ENCODE measurements around the gene PDE6B. TPM values are rescaled to one million over a fixed set of nuclear protein-coding genes. Genes with fewer than 3 reads are reported as not detected.

The PDE6B gene
- total RNA-seq, 2 experiments from 2014 or later = not detected

- no peaks in the 10 kb centered on the region for H3K79me2 ChIP-seq (ENCODE audit: insufficient read depth, low read depth, low read length)
- H2AFZ ChIP-seq (ENCODE audit: low read length) = no peak overlapping the region
- TF ChIP-seq CTCF (conservative IDR thresholded peaks at IDR 0.05; ENCODE audit: low read length) (peak; percentile 75), EZH2phosphoT487 (IDR thresholded peaks at IDR 0.05; ENCODE audit: borderline replicate concordance, low read depth, low read length) (no peak)
- H4K20me1 ChIP-seq (ENCODE audit: insufficient read depth, low read length) = no peaks in the 10 kb centered on the region
- no peak overlapping the region for H3K27ac ChIP-seq (ENCODE audit: low read depth, low read length, poor library complexity, severe bottlenecking)
- no peaks in the 10 kb centered on the region for H3K4me1 ChIP-seq (ENCODE audit: insufficient read depth, low read length, poor library complexity, severe bottlenecking)
- no peaks in the 10 kb centered on the region for H3K9me3 ChIP-seq (ENCODE audit: low read length)
- POLR2A ChIA-PET = no interaction called here
- intact Hi-C loops (cut with micrococcal nuclease; ENCODE audit: unreplicated experiment) = no loop called here
- H3K9me2 ChIP-seq (ENCODE audit: insufficient read depth, low read length) = no peaks in the 10 kb centered on the region
- no peak overlapping the region for H3K4me2 ChIP-seq (ENCODE audit: low read length)
- peak; percentile 55 for DNase-seq (ENCODE audit: low spot score)
- no TSS peak for BruUV-seq (replicated peaks)
- CTCF ChIA-PET (ENCODE audit: unreplicated experiment) = no interaction called here
- no peak overlapping the region for H3K4me3 ChIP-seq (ENCODE audit: low read depth, low read length, poor library complexity, severe bottlenecking)
- H3K36me3 ChIP-seq (ENCODE audit: insufficient read depth, low read length) = no peaks in the 10 kb centered on the region
Measured at GRCh38 chr4:602559-602942, 22.8 kb upstream of the PDE6B start.

- ChIA-PET POLR2A (no interaction called here), CTCF (ENCODE audit: unreplicated experiment) (no interaction called here)
- Histone ChIP-seq H3K4me2 (ENCODE audit: low read length) (no peak overlapping the region), H3K79me2 (ENCODE audit: insufficient read depth, low read depth, low read length) (no peaks in the 10 kb centered on the region), H3K9me2 (ENCODE audit: insufficient read depth, low read length) (no peaks in the 10 kb centered on the region), H2AFZ (ENCODE audit: low read length) (no peak overlapping the region), H3K27ac (ENCODE audit: low read depth, low read length, poor library complexity, severe bottlenecking) (no peak overlapping the region), H3K4me1 (ENCODE audit: insufficient read depth, low read length, poor library complexity, severe bottlenecking) (no peaks in the 10 kb centered on the region), H4K20me1 (ENCODE audit: insufficient read depth, low read length) (no peaks in the 10 kb centered on the region), H3K36me3 (ENCODE audit: insufficient read depth, low read length) (no peaks in the 10 kb centered on the region), H3K9me3 (ENCODE audit: low read length) (no peaks in the 10 kb centered on the region), H3K4me3 (ENCODE audit: low read depth, low read length, poor library complexity, severe bottlenecking) (no peak overlapping the region)
- TF ChIP-seq EZH2phosphoT487 (IDR thresholded peaks at IDR 0.05; ENCODE audit: borderline replicate concordance, low read depth, low read length) (no peak), CTCF (conservative IDR thresholded peaks at IDR 0.05; ENCODE audit: low read length) (no peak)
- no TSS peak for BruUV-seq (replicated peaks)
- intact Hi-C loops (cut with micrococcal nuclease; ENCODE audit: unreplicated experiment) = no loop called here
- DNase-seq (ENCODE audit: low spot score) = peak; percentile 8
Measured at GRCh38 chr4:604131-604530, 21.2 kb upstream of the PDE6B start.

GRCh38 chr4:605702-606425 lies 19.5 kb upstream of the PDE6B start:
- H3K79me2 ChIP-seq (ENCODE audit: insufficient read depth, low read depth, low read length) = no peaks in the 10 kb centered on the region
- TF ChIP-seq EZH2phosphoT487 (IDR thresholded peaks at IDR 0.05; ENCODE audit: borderline replicate concordance, low read depth, low read length) (no peak), CTCF (conservative IDR thresholded peaks at IDR 0.05; ENCODE audit: low read length) (no peak)
- no peak for DNase-seq (ENCODE audit: low spot score)
- no peak overlapping the region for H3K4me3 ChIP-seq (ENCODE audit: low read depth, low read length, poor library complexity, severe bottlenecking)
- CTCF ChIA-PET (ENCODE audit: unreplicated experiment) = no interaction called here
- POLR2A ChIA-PET = no interaction called here
- no TSS peak for BruUV-seq (replicated peaks)
- H3K9me3 ChIP-seq (ENCODE audit: low read length) = no peaks in the 10 kb centered on the region
- H3K4me1 ChIP-seq (ENCODE audit: insufficient read depth, low read length, poor library complexity, severe bottlenecking) = no peaks in the 10 kb centered on the region
- intact Hi-C loops (cut with micrococcal nuclease; ENCODE audit: unreplicated experiment) = no loop called here
- no peak overlapping the region for H3K27ac ChIP-seq (ENCODE audit: low read depth, low read length, poor library complexity, severe bottlenecking)
- no peaks in the 10 kb centered on the region for H3K9me2 ChIP-seq (ENCODE audit: insufficient read depth, low read length)
- no peaks in the 10 kb centered on the region for H3K36me3 ChIP-seq (ENCODE audit: insufficient read depth, low read length)
- no peak overlapping the region for H2AFZ ChIP-seq (ENCODE audit: low read length)
- no peak overlapping the region for H3K4me2 ChIP-seq (ENCODE audit: low read length)
- H4K20me1 ChIP-seq (ENCODE audit: insufficient read depth, low read length) = no peaks in the 10 kb centered on the region
